H9 (cell line): ENCODE results near the gene SLC34A2. TPM values are rescaled to one million over a fixed set of nuclear protein-coding genes. Genes with fewer than 3 reads are reported as not detected.

Experiments used
- DNase-seq: peaks from one replicate; pipeline ENCODE4 v3.0.0-alpha.2; 2017
- H2AFZ ChIP-seq: one replicate; pipeline ENCODE4 v1.6.1; 2013; ENCODE audit warnings: mild to moderate bottlenecking, low read length, control low read depth, moderate library complexity
- H2AK5ac ChIP-seq: 2 replicates; pipeline ENCODE4 v1.6.1; 2013; ENCODE audit warnings: low read length, control low read depth, mixed read lengths; ENCODE audit not compliant: insufficient read length
- H2BK120ac ChIP-seq: one replicate; pipeline ENCODE4 v1.6.1; 2013; ENCODE audit warnings: low read depth, mild to moderate bottlenecking, low read length, control low read depth, inconsistent platforms; ENCODE audit not compliant: poor library complexity, severe bottlenecking
- H2BK12ac ChIP-seq: 2 replicates; pipeline ENCODE4 v1.6.1; 2013; ENCODE audit warnings: low read length, control low read depth, mixed read lengths, low read depth; ENCODE audit not compliant: insufficient read length
- H2BK15ac ChIP-seq: 2 replicates; pipeline ENCODE4 v1.6.1; 2013; ENCODE audit warnings: low read depth, low read length, control low read depth
- H2BK20ac ChIP-seq: one replicate; pipeline ENCODE4 v1.6.1; 2013; ENCODE audit warnings: low read depth, mild to moderate bottlenecking, low read length, control low read depth, inconsistent platforms; ENCODE audit not compliant: poor library complexity, severe bottlenecking
- H2BK5ac ChIP-seq: 2 replicates; pipeline ENCODE4 v1.6.1; 2013; ENCODE audit warnings: low read length, control low read depth, mixed read lengths; ENCODE audit not compliant: insufficient read length
- H3K14ac ChIP-seq: 2 replicates; pipeline ENCODE4 v1.6.1; 2013; ENCODE audit warnings: low read length, control low read depth; ENCODE audit not compliant: insufficient read depth
- H3K18ac ChIP-seq: 2 replicates; pipeline ENCODE4 v1.6.1; 2013; ENCODE audit warnings: low read depth, mild to moderate bottlenecking, mixed read lengths, low read length, control low read depth; ENCODE audit not compliant: insufficient read length
- H3K23ac ChIP-seq: 2 replicates; pipeline ENCODE4 v1.6.1; 2013; ENCODE audit warnings: low read length, control low read depth, mixed read lengths, low read depth; ENCODE audit not compliant: insufficient read length
- H3K23me2 ChIP-seq: 2 replicates; pipeline ENCODE4 v1.6.1; 2013; ENCODE audit warnings: low read depth, mild to moderate bottlenecking, mixed read lengths, low read length, control low read depth; ENCODE audit not compliant: insufficient read length, poor library complexity, severe bottlenecking
- H3K27ac ChIP-seq: 2 replicates; pipeline ENCODE4 v1.5.1; 2013; ENCODE audit warnings: low read length, control low read depth, mixed read lengths, low read depth; ENCODE audit not compliant: insufficient read length
- H3K27me3 ChIP-seq: 2 replicates; pipeline ENCODE4 v1.6.1; 2013; ENCODE audit warnings: low read length, control low read depth, inconsistent platforms; ENCODE audit not compliant: insufficient read depth
- H3K4ac ChIP-seq: 2 replicates; pipeline ENCODE4 v1.6.1; 2013; ENCODE audit warnings: low read depth, mild to moderate bottlenecking, control low read depth, inconsistent platforms, low read length, moderate library complexity
- H3K4me1 ChIP-seq: 2 replicates; pipeline ENCODE4 v1.6.1; 2013; ENCODE audit warnings: low read length, control low read depth, inconsistent platforms; ENCODE audit not compliant: insufficient read depth
- H3K4me2 ChIP-seq: 2 replicates; pipeline ENCODE4 v1.6.1; 2013; ENCODE audit warnings: low read length, control low read depth, mixed read lengths; ENCODE audit not compliant: insufficient read length, insufficient read depth
- H3K56ac ChIP-seq: 2 replicates; pipeline ENCODE4 v1.6.1; 2013; ENCODE audit warnings: low read depth, mild to moderate bottlenecking, mixed read lengths, low read length, control low read depth; ENCODE audit not compliant: insufficient read length
- H3K79me1 ChIP-seq: 2 replicates; pipeline ENCODE4 v1.6.1; 2013; ENCODE audit warnings: low read depth, mild to moderate bottlenecking, moderate library complexity, low read length, control low read depth, inconsistent platforms; ENCODE audit not compliant: insufficient read depth, poor library complexity, severe bottlenecking
- H3K79me2 ChIP-seq: 2 replicates; pipeline ENCODE4 v1.6.1; 2013; ENCODE audit warnings: low read length, control low read depth, inconsistent platforms; ENCODE audit not compliant: insufficient read depth
- H3K9ac ChIP-seq: 2 replicates; pipeline ENCODE4 v1.6.1; 2013; ENCODE audit warnings: low read length, control low read depth, mixed read lengths; ENCODE audit not compliant: insufficient read length; ENCODE audit errors: extremely low read depth
- H3K9me3 ChIP-seq: one replicate; pipeline ENCODE4 v1.6.1; 2013; ENCODE audit warnings: low read depth, low read length, inconsistent platforms; ENCODE audit not compliant: control insufficient read depth
- H3T11ph ChIP-seq: one replicate; pipeline ENCODE4 v1.6.1; 2013; ENCODE audit warnings: mild to moderate bottlenecking, low read length, control low read depth, inconsistent platforms
- H4K20me1 ChIP-seq: one replicate; pipeline ENCODE4 v1.6.1; 2013; ENCODE audit not compliant: control insufficient read depth, insufficient read length, insufficient read depth
- H4K5ac ChIP-seq: 2 replicates; pipeline ENCODE4 v1.6.1; 2013; ENCODE audit warnings: low read depth, mild to moderate bottlenecking, mixed read lengths, low read length, control low read depth; ENCODE audit not compliant: insufficient read length
- H4K8ac ChIP-seq: replicated peaks from 2 replicates; pipeline ENCODE4 v1.6.1; 2013; ENCODE audit warnings: low read length, control low read depth, mixed read lengths, low read depth; ENCODE audit not compliant: insufficient read length
- H4K91ac ChIP-seq: 2 replicates; pipeline ENCODE4 v1.6.1; 2013; ENCODE audit warnings: low read depth, mild to moderate bottlenecking, moderate library complexity, mixed read lengths, low read length, control low read depth; ENCODE audit not compliant: insufficient read length
- H3K27ac Mint-ChIP-seq, 3 experiments: 2 replicates in 2 of 3; 3 replicates in 1 of 3; pipeline ENCODE4 v1.8.0; 2020 to 2021; ENCODE audit warnings: mixed read lengths in 3 of 3, mild to moderate bottlenecking in 1 of 3, moderate library complexity in 1 of 3
- H3K27me3 Mint-ChIP-seq: 2 replicates; pipeline ENCODE4 v1.8.0; 2021; ENCODE audit warnings: low read depth, mild to moderate bottlenecking, moderate library complexity, mixed read lengths
- H3K36me3 Mint-ChIP-seq, 3 experiments: 2 replicates in 2 of 3; 3 replicates in 1 of 3; pipeline ENCODE4 v1.8.0; 2020 to 2021; ENCODE audit warnings: low read depth in 3 of 3, mixed read lengths in 3 of 3; ENCODE audit not compliant: insufficient read depth in 1 of 3
- H3K4me1 Mint-ChIP-seq, 2 experiments: 2 replicates each; pipeline ENCODE4 v1.8.0; 2020; ENCODE audit warnings: mixed read lengths in 2 of 2
- H3K4me3 Mint-ChIP-seq, 2 experiments: 2 replicates in 1 of 2; 3 replicates in 1 of 2; pipeline ENCODE4 v1.8.0; 2020 to 2021; ENCODE audit warnings: mild to moderate bottlenecking in 2 of 2, mixed read lengths in 2 of 2, moderate library complexity in 1 of 2
- H3K9me3 Mint-ChIP-seq, 2 experiments: 2 replicates in 1 of 2; 3 replicates in 1 of 2; pipeline ENCODE4 v1.8.0; 2020; ENCODE audit warnings: mild to moderate bottlenecking in 2 of 2, mixed read lengths in 2 of 2, moderate library complexity in 1 of 2
- WGBS: extraction: QIAGEN DNeasy Blood & Tissue Kit; methylation state at CpG from one replicate; pipeline ENCODE4 v1.1.7; 2013; ENCODE audit warnings: missing lambda C conversion rate, low lambda C conversion rate, mixed read lengths; ENCODE audit not compliant: insufficient read length; ENCODE audit errors: extremely low coverage; 5-methylcytosine and 5-hydroxymethylcytosine counted together
- total RNA-seq: library from RNA; stranded (reverse); gene quantifications from 2 replicates; pipeline ENCODE4 v1.2.1, GENCODE V29; 2021
- TF ChIP-seq, protein P1 (sequence below): fragments of 200-600 bp; sonication (generic); conservative IDR thresholded peaks from 3 replicates; pipeline ENCODE4 v1.8.0; 2021; ENCODE audit warnings: antibody characterized with exemption, mild to moderate bottlenecking

The SLC34A2 gene
- total RNA-seq, 1 experiment from 2014 or later, result 0.57 TPM

DNA sequence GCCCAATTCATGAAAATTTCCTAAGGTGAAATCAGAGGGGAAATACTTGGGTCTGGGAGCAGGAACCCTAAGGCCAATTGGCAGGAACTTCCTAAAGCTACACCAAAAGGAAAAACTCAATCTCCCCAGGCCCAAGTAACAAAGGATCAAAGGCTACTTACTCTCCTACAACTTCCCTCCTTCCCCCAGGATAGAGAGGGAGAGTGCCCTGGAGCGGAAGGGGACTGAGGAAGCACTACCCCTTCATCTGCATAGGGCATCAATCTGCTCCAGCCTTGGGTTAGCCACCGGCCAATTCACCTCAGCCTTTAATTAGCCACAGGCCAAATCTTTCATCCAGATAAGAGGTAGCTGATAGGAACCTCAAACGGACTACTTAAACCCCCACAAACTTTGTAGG is 55.0 kb downstream of the SLC34A2 start:
- Histone ChIP-seq H4K8ac (no peak overlapping the region), H3K9me3 (no peaks in the 10 kb centered on the region), H3T11ph (no peak overlapping the region), H4K20me1 (no peaks in the 10 kb centered on the region), H3K14ac (no peak overlapping the region), H3K79me1 (no peaks in the 10 kb centered on the region), H3K9ac (no peak overlapping the region), H2AFZ (no peak overlapping the region), H3K4me2 (no peak overlapping the region), H2BK20ac (no peak overlapping the region), H2BK5ac (no peak overlapping the region), H3K56ac (no peak overlapping the region), H2AK5ac (no peak overlapping the region), H2BK12ac (no peak overlapping the region), H3K23me2 (no peaks in the 10 kb centered on the region), H3K18ac (no peak overlapping the region), H3K27me3 (no peaks in the 10 kb centered on the region), H3K79me2 (no peaks in the 10 kb centered on the region), H3K4me1 (no peaks in the 10 kb centered on the region), H3K4ac (no peak overlapping the region), H2BK15ac (no peak overlapping the region), H3K27ac (no peak overlapping the region), H4K91ac (no peak overlapping the region), H2BK120ac (no peak overlapping the region), H3K23ac (no peak overlapping the region), H4K5ac (no peak overlapping the region)
- Mint-ChIP-seq H3K4me3 (no peak overlapping the region), H3K36me3 (peaks cover 2 to 9% (median 4%) of the 10 kb centered on the region in 3 experiments; a peak in 6 of 7 replicates), H3K4me1 (no peaks in the 10 kb centered on the region), H3K9me3 (peaks cover 8 to 9% of the 10 kb centered on the region in 2 experiments), H3K27ac (no peak overlapping the region), H3K27me3 (no peaks in the 10 kb centered on the region; the same call in 1 of the 2 replicates)
- TF ChIP-seq, protein P1, sequence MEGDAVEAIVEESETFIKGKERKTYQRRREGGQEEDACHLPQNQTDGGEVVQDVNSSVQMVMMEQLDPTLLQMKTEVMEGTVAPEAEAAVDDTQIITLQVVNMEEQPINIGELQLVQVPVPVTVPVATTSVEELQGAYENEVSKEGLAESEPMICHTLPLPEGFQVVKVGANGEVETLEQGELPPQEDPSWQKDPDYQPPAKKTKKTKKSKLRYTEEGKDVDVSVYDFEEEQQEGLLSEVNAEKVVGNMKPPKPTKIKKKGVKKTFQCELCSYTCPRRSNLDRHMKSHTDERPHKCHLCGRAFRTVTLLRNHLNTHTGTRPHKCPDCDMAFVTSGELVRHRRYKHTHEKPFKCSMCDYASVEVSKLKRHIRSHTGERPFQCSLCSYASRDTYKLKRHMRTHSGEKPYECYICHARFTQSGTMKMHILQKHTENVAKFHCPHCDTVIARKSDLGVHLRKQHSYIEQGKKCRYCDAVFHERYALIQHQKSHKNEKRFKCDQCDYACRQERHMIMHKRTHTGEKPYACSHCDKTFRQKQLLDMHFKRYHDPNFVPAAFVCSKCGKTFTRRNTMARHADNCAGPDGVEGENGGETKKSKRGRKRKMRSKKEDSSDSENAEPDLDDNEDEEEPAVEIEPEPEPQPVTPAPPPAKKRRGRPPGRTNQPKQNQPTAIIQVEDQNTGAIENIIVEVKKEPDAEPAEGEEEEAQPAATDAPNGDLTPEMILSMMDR, result no peak
- no CpG with 5 or more reads among the region's 3 CpGs for WGBS
- no peak for DNase-seq
